HG02571 (cell line): Measurements from ENCODE around the gene CDYL.
A peak's percentile ranks its signal among the peaks of the same experiment; 100 is the strongest.
"Not testable (repeated sequence)": the region's sequence is repeated elsewhere in the genome, so short reads cannot be mapped to it uniquely, and the experiment has no call there.

Experiments
- ATAC-seq: cut with Tn5 transposase; IDR thresholded peaks from one replicate; pipeline ENCODE4 v1.9.1; 2021; ENCODE audit warnings: mild to moderate bottlenecking, moderate library complexity; ENCODE audit not compliant: unreplicated experiment

Gene CDYL

DNA sequence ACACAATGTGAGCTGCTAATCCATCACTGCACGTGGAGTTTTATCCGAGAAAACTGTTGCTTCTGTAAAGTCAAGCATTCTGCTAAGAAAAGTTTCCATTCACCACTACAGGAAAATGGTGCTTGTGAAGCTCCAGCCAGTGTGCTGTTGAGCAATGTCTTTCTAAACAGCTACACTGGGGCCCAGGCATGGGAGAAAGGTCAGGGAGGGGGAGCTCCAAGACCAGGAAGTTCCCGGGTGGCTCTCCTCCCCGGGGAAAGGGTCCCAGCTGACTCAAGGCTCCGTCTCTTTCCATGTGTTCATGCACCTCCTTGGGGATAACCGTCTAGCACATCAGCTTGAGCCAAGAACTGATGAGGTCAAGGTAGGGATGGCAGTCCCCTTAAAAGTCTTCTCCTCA is 207.1 kb downstream of the CDYL start:
- no peak for ATAC-seq

- ATAC-seq = no peak
These were observed 210.8 kb downstream of the CDYL start for GRCh38 chr6:4986999-4987398.

DNA sequence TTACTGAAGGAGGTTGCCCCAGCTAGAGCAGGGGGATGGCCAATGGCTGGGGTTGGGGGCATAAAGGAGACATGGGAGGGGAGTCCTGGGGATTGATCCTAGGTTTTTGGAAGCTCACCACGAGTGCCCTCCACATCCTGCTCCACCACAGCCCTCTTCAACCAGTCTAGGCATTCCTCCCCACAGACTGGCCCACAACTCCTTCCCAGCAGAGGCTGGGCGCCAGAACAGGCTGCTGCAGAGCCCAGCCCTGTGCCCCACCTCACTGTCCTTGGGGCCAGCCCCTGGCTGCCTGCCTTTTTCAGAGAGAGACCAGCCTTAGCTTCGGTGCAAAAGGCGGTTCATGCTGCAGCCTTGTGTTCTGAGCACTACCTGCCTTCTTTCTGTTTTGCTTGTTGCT is 211.2 kb downstream of the CDYL start:
- no peak for ATAC-seq

GRCh38 chr6:4994741-4995140 is 218.5 kb downstream of the CDYL start:
- ATAC-seq = no peak

DNA sequence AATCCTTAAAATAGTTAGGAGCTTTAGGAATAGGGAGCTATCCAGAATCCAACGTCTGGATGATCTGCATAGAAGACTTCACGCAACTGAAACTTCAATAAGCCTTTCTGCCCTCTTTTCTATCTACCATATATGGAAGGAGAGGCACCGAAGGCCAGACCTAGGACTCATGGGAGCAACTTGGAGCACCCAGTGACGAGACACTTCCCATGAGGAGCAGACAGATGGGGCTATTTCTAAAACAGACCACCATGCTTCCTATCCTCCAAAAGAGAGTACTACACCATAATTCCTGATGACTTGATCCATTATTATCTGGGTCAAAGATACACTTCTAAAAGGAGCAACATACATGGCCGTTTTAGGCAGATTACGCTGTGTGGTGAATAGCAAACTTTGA is 221.7 kb downstream of the CDYL start:
- ATAC-seq = no peak

DNA sequence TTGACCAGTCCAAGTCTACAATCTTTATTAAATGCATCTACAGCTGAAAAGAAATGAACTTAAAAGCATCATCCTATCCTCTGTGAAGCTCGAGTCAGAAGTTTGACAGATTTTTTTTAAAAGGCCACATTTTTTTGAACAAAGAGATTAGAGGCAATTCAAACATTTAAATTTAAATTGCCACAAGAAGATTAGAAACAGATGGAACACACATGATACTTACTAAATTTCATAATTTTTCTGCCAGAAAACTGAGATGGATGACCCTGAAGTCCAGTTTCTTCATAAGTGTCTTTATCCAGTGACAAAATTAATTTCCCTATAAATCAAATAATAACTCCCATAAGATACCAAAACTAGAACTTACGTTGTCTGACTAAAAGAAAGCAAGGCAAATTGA is 223.4 kb downstream of the CDYL start:
- ATAC-seq = no peak

DNA sequence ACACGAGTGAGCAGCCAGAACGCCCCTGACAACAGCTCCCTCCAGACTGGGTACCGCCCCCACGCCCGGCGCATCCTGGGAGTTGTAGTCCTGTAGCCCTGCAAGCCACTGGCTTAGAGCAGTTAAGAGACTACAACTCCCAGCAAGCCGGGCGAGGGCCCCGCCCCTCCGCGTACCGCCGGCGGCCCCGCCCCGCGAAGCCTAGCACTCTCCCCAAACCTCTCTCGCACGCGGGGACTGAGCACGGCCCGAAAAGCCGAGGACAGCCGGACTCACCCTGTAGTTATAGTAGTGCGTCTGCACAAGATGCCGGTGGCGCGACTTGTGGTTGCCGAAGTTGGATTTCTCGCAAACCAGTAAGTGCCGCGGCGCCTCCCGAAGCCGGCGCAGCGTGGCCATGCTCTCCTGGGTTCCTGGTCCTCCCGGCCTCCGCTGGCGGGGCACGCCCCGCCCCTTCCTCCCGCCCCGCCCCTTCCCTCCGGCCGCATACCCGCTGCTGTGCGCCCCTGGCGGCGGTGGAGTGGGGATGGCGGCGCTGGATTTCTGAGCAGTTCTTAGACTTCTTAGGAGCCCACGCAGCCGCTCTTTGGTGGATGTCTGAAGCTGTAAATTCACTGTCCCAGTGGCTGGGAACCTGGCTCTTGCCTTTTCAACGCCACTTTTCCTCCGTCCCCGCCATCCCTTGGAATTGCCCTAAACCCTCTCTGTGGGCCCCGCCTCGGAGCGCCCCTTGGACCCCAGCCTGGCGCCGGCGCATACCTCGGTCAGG is 227.6 kb downstream of the CDYL start, which contains the start of gene RPP40:
Gene RPP40 (minus strand): TSS at position 434 of the 769 bp plus-strand sequence. CDS start 35 bp downstream, at position 399.
- ATAC-seq = peak; percentile 88

DNA sequence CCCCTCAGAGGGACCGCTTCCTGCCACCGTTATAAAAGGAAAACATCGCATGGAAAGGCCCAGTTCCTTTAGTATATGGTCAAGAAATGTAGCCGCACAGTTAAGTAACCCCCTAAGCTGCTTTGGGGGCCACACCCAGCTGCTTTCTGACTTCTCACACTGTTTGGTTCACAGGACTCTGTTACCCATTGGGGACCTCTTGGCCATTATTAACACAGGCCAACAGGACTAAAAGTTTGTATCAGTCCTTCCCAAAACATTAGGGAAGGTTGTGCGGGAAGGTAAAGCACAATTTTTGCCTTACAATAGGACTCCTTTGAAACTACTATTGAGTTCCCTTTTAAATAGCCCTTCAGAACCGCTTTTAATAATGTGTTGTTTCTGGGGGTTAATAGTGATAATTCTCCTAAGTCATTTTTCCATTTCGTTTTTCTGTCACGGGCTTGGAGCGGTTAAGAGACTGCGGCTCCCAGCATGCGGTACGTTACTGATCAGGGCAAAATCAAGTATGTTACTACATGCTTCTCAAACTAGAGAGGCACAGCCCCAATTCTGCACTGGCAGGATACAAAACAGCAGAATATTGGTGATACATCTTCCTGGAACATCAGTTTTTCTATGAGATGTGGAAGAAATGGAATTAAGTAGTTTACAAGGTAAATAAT is 228.3 kb downstream of the CDYL start:
- no peak for ATAC-seq

DNA sequence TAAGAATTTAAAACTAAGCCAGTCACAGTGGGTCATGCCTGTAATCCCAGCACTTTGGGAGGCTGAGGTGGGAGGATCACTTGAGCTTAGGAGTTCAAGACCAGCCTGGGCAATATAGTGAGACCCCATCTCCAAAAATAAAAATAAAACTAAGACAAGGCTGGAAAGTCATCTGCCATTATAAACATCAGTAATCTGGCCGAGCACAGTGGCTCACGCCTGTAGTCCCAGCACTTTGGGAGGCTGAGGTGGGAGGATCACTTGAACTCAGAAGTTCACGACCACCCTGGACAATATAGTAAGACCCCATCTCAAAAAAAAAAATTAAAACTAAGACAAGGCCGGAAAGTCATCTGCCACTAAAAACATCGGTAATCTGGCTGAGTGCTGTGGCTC is 228.8 kb downstream of the CDYL start:
- not testable (repeated sequence) for ATAC-seq
